Stimulated activated CD4-positive, alpha-beta T cell treated with anti-CD3 and anti-CD28 coated beads, TNF-alpha, amount 100 ng/mL, for 1 hour (primary cell): ENCODE data around the gene KCNE1.
"Not testable (repeated sequence)": the region's sequence is repeated elsewhere in the genome, so short reads cannot be mapped to it uniquely, and the experiment has no call there.

Experiments used
- DNase-seq, 3 donors: peaks; one replicate each; pipeline ENCODE4 v3.0.0-alpha.2; 2020; ENCODE audit warnings: low read depth in 3 of 3, low spot score in 1 of 3

Gene KCNE1

DNA sequence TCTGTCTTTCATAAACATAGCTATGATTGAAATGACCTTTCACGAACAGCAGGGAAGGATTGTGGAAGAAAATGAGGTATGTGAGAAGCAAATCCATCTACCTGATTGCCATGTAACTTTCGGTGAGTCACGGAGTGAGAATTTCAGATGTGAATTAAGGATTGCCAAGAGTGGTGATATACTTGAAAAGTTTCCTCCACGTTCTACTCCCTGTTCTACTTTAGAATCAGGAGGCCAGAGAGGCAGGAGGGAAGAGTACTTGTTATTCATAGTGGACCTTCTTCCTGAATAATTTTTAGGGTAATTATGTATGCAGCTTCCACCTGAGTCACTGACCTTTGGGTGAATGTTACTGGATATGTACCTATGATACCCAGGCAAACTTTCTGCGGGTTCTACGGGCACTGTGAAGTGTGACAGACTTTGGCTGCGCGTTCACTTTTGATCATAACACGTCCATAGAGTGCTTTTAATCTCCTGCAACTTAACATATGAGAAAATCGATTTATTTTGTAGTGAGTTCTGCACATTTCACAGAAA, 2.6 kb upstream of the KCNE1 start:
- DNase-seq = no peak

DNA sequence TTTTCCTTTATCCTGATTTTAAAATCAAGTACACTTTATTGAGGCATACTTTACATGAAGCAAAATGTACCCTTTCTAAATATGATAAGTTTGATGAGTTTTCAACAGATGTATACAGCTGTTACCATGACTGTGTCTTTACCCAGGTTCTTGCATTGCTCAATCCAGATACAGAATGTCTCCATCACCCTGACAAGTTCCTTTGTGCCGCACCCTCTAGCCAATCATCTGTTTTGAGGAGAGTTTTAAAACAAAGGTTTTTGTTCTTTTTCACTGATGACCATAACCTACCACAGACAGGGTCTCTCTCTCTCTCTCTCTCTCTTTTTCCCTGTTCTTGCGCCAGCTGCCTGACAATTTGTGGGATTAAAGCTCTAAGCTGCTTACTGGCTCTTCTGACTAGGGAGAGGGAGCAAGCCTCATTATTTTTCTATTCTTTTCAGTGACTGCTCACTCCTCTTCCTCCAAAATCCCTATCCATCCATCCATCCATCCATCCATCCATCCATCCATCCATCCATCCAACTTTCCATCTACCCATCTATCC, 1.2 kb upstream of the KCNE1 start:
- DNase-seq = no peak

DNA sequence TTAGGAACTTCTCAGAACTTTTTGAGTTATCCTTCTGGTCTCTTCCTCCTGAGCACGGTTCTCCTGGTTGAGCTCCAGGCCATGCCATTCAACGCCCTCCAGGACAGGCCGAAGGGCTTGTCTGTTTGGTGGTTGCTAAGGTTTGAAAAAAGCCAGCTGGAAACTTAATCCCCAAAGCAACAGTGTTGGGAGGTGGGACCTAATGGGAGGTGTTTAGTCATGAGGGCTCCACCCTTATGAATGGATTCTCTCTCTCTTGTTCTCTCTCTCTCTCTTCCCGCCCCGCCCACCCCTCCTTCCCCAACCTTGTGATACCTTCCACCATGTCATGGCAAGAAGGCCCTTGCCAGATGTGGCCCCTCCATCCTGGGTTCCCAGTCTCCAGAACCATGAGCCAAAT, 829 bp downstream of the KCNE1 start:
- DNase-seq = no peak

DNA sequence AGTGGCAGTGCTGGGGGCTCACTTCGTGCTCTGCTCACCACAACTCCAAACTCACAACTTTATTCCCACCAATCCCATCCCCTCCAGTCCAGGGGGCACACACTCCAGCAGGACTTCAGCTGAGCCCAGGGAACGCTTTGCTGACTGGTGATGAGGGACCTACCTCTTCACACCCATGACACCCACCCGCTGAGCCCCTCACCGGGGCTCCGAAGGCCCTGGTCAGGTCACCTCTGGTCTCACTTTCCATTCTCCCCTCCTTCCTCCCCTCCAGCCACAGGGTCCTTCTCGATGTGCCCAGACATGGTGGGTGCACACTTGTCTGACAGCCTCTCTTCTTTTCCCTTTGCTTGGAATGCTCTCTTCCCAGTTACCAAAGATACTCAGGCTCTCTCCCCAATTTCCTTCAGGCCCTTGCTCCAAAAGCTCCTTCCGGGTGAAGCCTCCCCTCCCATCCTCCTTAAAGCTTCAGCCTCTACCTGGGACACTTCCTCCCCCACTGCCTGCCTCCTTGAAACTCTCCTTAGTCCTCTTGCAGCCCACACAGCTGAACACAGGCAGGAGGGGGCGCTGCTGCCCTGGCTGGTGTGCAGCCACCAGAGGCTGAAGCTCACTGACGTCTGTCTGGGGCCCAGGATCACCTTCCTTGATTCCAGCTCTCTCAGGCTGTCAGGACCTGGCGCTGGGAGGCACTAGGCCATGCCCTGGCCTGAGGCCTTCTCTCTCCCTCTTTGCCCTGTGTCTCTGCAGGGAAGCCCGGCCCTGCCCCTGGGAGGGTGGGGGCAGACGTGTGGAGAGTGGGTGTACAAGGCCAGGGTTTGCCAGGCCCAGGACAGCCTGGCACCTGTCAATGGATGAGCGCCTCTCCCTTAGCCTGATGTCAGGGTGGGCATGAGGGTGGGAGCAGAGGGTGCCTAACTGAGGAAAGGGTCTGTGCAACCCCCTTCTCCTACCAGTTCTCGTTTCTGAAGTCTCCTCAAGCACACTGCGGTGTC, 1.6 kb downstream of the KCNE1 start:
- peak in 1 of 3 donors; percentile 32 for DNase-seq

DNA sequence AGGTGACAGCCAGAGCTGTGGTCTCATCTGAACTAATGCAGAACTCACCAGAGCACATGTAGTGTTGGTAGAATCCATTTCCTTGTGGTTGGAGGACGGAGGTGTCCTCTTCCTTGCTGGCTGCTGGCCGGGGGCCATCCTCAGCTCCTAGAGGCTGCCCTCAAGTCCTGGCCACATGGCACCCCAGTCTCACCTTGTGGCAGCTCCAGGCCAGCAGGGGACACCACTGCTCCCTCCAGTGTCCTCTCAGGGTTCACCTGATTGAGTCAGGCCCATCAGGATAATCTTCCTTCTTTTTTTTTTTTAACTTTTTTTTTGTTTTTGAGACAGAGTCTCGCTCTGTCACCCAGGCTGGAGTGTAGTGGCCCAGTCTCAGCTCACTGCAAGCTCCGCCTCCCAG, 2.9 kb downstream of the KCNE1 start:
- DNase-seq = no peak

DNA sequence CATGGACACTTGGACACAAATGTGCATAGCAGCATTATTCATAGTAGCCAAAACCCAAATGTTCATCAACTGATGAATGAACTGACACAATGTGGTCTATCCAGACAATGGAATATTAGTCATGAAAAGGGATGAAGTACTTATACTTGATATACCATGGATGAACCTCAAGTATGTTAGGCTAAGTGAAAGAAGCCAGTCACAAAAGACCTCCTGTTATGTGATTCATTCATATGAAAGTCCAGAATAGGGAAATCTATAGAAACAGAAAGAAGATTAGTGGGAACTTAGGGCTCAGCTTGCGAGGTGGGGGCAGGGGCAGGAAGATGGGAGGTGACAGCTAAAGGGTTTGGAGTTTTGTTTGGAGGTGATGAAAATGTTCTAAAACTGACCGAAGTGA, 7.4 kb downstream of the KCNE1 start:
- no peak for DNase-seq

DNA sequence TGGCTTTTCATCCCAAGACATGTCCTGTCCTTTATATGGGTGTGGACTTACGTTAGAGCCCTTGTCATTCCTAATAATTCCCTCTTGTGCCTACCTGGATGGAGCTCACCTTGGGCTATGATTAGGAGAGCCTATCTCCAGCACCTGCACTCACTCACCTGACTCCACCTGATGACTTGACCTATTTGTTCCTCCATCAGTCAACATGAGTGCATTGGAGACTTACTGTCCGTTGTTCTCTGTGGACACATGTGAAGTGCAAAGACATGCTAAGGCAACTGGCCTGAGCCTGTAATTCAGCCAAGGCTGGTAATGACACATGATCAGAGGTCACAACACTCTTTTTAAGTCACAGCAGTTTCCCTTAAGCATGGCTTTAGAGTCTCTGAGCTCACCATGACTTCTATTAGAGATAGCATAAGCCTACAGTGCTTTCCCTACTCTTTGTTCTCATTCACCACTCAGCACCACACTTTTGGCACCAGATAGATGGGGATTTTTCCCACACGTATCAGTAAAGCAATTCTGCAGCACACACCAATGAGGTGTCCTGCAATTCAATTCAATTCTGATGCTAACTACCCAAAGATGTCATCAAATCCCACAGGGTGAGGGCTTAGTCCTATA, 9.4 kb downstream of the KCNE1 start:
- DNase-seq = no peak

DNA sequence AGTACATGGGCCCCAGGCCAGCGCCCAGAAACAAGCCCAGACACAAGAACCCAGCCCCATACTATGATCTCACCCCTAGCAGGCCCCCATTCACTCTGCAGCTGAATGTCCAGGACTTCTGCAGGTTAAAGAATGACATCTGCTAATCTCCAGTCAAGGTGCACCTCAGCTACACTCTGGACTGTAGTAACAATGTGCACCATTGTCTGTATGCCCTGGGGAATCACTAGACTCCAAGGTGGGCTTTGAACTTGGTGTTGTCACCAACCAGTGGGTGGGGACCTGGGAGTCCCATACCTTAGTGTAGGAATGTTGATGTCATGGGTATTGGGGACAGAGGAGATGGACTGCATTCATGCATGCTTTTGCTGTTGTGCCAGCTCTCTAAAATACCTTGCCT, 10.3 kb downstream of the KCNE1 start:
- DNase-seq = no peak

DNA sequence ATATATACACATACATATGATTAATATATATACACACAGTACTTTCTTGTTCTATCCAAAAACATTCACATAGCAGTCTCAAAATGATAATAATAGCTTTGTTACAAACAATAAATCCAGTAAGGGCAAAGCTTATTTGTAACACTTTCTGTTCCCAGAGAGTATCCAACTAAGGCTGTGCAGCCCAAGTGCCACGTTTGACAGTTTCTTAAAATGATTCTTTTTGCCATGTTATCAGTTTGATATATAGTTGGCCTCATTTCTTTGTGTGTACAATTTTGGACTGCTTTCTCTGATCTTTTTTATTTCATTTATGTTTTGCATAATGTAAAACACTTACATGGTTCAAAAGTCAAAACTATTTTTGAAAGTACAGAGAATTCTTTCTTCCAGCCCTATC, 11.8 kb downstream of the KCNE1 start:
- no peak for DNase-seq

DNA sequence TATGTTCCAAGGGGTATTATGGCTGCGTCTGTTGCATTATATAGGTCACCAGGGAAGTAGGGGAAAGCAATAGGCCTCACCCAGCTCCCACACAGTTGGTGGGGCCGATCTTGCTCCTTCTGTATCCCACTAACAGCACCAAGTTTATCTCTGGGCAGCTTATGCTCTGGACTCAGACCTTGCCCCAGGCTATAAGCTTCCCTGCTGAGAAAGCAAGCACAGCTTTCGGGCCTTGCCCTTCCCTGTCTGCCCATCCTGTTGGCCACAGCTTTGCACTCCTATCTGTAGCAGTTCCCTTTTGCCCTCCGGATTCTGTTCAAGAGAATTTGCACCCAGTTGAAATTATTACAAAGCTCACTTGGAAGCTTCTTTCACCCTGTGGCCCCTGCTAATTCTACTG, 12.9 kb downstream of the KCNE1 start:
- DNase-seq = no peak

DNA sequence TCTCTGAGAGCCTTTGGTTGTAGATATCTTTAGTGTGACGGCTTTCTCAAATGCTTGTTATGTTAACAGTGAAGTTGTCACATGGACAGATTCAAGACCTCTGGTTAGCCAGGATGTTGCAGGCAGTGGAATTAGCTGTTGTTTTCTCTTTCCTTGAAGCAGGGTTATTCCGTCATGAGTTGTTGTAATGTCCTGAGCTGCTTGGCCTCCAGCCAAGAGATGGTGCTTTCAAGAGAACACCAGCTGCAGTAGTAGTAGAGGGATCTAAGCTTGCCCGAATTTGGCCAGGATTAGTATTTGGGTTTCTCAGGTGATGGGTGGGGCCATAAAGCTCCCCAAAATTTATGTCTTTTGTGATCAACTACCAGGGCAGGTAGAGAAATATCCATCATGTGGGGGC, 13.4 kb downstream of the KCNE1 start:
- DNase-seq = no peak

DNA sequence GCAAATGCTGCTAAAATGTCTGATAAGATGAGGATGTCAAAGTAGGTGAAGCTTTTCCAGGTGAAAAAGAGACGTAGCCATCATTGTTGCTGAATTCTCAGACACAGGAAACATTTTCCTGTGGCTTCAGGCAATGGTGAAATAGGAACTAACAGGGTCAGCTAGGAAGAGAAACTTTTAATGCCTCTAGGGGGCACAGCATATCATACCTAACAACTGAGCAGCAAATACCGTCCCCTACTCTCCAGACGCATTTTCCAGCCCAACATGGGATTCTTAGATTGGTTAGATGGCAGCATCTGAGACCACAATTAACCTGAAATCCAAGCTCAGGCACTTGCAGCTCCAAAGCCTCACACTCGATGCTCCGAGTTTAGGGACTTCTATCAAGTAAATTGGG, 28.2 kb downstream of the KCNE1 start:
- DNase-seq = not testable (repeated sequence)

DNA sequence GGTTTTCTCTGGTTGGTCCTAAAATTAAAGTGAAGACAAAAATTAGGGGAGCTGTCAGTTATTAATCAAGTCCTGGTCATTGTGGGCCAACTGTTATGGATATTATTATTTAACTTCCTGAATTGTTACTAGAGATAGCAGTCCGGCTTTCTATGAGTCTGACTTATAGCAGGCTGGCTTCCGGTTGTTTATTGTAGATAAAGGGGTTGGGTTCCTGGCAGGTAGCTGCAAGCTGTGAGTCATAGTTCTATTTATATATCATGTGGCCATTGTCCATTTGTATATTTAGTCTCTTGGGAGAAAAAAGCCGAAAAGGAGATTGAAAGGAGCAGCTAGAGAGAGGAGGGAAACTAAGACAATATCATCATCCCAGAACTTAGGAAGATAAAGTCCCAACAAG, 28.6 kb downstream of the KCNE1 start:
- DNase-seq = not testable (repeated sequence)

DNA sequence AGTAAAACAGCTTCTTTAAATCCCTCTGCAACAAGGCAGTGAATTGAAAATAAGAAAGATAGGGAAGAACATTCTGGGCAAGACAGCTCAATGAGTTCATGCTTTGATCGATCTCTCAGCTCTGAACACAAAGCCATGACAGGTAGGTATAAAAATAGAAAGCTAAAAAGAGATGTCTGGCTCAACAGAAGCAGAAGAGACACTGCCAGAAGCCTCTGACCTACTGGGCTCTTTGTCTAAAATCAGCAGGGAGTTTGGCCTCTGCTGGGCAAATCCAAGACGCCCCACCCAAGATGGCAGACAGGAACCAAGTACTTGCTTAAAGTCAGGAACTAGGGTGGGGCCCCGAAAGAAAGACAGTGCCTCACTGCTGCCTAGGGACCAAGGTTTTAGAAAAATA, 44.7 kb downstream of the KCNE1 start:
- not testable (repeated sequence) for DNase-seq

DNA sequence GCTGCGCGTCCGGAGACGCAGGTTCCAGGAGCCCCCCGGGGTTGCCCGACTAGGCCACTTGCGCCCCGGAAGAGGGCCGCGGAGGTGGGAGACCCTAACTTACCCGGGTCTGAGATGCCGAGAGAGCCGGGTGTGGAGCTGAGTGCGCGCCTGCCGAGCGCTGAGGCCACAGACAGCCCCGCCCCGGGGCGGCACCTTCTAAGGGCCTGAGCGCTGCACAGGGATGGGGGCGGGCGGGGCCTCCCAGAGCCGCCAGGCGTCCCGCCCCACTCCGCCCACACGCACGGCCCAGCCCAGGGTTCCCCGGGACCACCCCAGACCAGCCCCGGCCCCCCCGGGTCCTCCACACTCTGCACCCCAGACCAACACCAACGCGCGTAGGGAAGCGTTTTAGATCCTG, 52.6 kb downstream of the KCNE1 start:
- not testable (repeated sequence) for DNase-seq

DNA sequence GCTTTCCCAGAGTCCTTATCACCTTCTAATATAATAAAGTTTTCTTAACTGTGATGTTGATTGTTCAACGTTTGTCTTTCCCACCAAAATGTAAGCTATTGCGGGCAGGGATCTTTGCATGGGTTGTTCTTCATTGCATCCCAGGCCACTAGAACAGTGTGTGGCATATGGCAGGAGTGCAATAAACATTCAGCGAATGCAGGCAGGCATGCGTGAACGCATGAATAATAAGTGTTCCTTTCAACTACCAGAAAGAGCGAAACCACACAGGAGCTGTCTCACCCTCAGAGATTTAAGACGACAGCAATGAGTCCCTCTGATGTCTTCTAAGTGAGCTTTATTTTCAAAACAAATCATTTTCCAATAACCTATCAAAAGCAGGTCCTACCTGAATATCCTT, 53.7 kb downstream of the KCNE1 start:
- DNase-seq = not testable (repeated sequence)

DNA sequence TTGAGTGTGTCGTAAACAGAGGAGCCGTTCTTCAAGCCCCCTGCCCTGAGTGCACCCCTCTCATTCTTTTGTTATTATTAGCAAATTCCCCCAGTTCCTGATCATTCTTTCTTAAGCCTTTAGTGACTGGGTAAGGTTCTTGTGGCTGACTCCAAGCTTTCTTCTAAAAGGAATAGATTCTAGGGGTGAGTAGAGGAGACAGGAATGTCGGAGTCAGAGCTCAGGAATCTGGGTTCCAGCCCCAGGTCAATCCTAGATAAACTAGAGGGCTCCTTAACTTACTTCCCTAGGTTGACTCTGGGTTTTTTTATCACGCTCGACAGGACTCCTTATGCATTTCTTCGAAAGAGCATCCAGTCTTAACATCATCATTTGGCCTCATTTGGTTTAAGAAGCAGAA, 55.8 kb downstream of the KCNE1 start:
- DNase-seq = not testable (repeated sequence)

DNA sequence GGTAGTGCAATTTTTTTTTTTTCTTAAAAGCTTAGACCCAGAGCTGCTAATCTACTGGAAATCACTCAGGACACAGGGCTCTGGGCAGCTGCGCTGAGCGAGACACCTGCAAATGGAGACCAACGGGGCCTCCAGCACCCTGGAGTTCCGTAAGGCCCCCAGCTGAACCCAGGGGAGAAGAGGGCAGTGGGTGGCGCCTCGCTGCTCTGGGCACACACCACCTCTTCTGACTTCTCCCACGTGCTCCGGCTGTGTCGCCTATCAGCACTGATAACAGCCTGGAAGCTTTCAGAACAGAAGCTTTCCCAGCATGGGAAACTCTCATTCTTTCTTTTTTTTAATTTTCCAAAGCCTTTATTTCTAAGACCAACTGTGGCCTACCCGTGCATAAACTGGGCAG, 56.4 kb downstream of the KCNE1 start:
- DNase-seq = not testable (repeated sequence)

DNA sequence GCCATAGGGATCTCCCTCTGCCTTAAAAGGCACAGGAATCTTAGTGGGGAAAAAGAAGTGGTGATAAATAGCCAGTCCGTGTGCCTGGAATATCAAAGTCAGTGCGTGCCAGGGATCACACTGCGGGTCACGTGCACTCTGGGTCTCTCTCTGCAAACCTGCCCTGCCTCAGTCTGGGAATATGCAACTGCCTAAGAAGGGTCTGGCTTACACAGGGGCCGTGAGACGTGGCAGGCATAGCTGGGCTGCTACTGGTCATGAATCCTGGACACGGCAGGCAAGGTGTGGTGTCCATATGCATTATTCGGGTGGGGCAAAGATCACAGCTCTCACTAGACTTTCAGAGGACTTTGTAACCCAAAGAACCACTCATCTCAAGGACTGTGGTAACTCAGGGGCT, 65.0 kb downstream of the KCNE1 start:
- DNase-seq = not testable (repeated sequence)

DNA sequence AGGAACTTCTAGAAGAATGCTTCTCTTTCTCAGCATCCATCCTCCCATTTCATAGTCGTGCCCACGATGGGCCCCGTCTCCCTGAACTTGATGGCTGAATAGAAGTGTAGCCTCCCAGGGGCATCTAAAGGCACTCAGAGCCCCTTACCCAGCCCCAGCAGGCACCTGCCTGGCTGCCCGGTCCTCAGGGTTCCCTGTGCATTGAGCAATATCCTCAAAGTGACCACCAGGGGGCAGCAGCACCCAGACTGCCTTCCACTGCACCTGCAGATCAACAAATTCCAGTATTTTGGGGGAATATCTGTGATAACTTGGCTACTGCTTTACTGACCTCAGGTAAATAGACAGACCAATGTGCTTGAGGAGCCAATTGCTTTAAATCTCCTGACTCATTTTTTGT, 68.5 kb downstream of the KCNE1 start:
- DNase-seq = not testable (repeated sequence)

DNA sequence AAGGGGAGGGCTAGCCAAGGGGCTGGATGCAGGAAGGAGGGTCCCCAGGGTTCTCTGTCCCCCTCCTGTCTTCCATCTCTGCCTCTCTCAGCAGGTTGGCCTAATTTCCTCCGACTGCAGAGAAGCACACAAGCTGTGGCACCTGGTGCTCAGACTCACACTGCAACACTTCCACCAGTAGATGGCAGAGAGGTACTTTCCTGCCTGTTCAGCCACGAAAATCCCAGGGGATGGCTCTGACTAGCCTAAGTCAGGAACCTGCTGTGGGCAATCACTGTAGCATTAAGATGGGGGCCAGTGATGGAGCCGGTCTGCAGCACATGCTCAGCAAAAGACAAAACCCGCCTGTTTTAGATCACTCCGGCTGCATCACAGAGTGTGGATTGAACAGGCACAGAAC, 82.3 kb downstream of the KCNE1 start:
- DNase-seq = not testable (repeated sequence)

DNA sequence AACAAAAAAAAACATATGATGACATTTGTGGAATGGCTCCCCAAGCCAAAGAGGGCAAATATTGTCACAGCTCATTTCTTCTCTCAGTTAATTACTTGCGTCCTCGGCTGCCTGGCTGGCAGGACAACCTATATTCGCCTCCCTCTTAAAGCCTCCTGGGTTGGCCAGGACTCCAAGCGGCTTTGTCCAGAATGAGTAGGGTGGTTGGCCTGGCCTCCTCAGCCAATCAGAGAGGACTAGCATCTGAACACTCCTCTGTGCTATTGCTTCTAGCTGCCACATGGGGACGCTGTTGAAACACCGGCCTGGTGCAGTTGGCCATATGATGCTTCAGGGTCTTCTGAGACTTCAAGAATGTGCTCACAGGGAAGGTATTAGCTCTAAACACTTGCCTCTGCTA, 83.6 kb downstream of the KCNE1 start:
- not testable (repeated sequence) for DNase-seq
